NCI-H1436 treated with DMSO at 0.1 percent for 48 hours (cell line): ENCODE measurements around the gene EMP2.
"Not testable (repeated sequence)": the region's sequence is repeated elsewhere in the genome, so short reads cannot be mapped to it uniquely, and the experiment has no call there.

ENCODE experiments used
- DNase-seq: peaks from one replicate; lab custom pipeline; 2025; lab: John Stamatoyannopoulos, UW

EMP2 gene

GRCh38 chr16:10520869-10521578 lies 59.4 kb downstream of the EMP2 start:
- no peak for DNase-seq

DNA sequence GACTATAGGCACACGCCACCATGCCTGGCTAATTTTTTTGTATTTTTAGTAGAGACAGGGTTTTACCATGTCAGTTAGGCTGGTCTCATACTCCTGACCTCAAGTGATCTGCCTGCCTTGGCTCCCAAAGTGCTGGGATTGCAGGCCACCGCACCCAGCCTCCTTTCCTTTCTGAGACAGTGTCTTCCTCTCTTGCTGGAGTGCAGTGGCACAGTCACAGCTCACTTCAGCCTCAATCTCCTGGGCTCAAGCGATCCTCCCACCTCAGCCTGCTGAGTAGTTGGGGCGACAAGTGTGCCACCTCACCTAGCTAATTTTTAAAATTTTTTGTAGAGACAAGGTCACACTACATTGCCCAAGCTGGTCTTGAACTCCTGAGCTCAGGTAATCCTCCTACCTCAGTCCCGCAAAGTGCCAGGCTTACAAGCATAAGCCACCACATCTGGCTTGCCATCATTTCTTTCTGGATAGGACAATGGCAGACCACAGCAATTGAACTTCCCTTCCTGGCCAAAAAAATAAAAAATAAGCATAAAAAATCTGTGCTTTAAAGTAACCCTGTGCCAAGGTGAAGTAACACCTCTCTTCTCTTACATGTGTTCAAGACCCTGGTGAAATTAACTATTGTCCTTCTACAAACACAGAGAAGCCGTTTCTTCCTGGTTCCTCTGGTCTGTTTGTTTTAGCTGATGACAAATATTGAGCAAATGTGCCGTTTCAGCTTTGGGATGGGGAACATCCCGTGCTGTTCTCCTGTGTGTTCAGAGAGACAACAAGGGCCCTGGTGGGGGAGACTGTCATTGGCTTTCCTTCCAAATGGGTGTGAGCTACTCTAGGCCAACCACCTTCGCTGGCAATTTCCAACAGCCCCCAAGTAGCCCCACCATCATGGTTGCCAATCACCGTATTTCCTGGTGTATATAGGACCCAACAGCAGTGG lies 60.2 kb downstream of the EMP2 start:
- no peak for DNase-seq

- no peak for DNase-seq
These were observed 61.1 kb downstream of the EMP2 start for GRCh38 chr16:10519297-10519696.

GRCh38 chr16:10518479-10519041 lies 61.8 kb downstream of the EMP2 start:
- no peak for DNase-seq

GRCh38 chr16:10517868-10518267 lies 62.5 kb downstream of the EMP2 start:
- DNase-seq = no peak

DNA sequence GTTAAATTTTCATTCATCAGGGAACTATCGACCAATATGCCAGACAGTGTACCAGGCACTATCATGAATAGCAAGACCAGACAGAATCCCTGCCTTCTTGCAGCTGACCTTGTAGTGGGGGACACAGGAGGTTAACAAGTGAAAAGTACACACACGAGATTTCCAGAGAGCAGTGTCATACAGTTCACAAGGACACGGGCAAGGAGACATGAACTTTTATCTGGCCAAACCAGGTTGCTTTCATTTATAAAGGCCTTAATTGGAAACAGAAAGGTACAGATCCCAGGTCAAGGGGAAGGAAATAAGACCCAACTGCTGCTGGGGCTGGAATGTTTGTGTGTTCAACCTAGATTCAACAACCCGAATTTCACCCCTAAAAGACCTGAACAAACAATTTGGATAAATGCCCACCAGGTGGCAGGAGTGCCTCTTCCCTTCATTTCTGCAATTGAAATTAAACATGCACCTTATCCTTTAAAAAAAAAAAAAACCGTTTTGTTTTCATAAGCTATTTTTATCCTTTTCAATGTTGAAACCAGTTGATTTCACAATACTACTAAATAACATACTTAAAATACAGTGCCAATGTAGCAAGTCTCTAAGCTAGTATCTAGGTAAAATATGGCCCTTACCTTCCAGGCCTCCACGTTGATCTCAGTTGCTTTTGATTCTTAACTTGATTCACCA lies 65.9 kb downstream of the EMP2 start:
- DNase-seq = peak; percentile 7

DNA sequence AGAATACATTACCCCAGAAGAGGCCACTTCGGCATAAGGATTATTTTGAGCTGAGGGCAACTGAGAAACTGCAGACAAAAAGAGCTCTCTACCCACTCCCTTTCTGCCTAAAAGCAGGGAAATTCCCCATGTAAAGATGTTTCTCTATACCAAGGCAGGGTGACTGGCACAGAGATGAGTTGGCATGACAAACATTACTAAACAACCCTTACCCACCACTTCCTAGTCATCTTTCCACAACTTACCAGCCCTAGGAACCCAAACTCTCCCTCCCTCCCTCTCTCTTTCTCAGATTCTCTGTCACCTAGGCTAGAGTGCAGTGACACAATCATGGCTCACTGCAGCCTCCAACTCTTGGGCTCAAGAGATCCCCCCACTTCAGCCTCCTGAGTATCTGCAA lies 68.6 kb downstream of the EMP2 start:
- no peak for DNase-seq

GRCh38 chr16:10510279-10510678 lies 70.1 kb downstream of the EMP2 start:
- DNase-seq = no peak

GRCh38 chr16:10509534-10510025 lies 70.8 kb downstream of the EMP2 start:
- DNase-seq = peak; percentile 4

DNA sequence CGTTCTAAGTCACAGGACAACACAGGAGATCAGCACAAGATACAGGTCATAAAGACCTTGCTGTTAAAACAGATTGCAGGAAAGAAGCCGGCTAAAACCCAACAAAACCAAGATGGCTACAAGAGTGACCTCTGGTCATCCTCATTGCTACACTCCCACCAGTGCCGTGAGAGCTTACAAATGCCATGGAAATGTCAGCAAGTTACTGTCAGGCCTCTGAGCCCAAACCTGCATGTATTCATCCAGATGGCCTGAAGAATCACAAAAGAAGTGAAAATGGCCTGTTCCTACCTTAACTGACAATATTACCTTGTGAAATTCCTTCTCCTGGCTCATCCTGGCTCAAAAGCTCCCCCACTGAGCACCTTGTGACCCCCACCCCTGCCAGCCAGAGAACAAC lies 75.1 kb downstream of the EMP2 start:
- DNase-seq = not testable (repeated sequence)

DNA sequence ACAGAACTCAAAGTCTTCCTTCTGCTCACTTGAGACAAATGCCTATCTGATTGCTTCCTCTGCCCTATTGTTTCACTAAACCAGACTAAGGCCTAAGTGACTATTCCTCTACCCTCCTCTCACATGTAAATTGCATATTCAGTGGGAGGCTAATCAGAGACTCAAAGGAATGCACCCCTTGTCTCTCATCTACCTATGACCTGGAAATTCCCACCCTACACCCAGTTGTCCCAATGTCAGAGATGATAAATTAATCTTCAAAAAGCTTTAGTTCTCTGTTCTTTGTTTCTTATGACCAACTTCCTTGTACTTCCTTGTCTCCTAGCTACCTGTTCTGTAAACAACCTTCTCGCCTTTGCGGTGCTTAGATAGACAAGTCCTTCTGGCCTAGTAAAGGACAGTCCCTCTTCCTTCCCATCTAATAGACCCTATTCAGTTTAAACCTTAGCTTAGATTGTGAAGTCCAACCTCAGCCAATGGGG lies 76.0 kb downstream of the EMP2 start:
- no peak for DNase-seq

GRCh38 chr16:10502776-10503175 lies 77.6 kb downstream of the EMP2 start:
- DNase-seq = no peak

DNA sequence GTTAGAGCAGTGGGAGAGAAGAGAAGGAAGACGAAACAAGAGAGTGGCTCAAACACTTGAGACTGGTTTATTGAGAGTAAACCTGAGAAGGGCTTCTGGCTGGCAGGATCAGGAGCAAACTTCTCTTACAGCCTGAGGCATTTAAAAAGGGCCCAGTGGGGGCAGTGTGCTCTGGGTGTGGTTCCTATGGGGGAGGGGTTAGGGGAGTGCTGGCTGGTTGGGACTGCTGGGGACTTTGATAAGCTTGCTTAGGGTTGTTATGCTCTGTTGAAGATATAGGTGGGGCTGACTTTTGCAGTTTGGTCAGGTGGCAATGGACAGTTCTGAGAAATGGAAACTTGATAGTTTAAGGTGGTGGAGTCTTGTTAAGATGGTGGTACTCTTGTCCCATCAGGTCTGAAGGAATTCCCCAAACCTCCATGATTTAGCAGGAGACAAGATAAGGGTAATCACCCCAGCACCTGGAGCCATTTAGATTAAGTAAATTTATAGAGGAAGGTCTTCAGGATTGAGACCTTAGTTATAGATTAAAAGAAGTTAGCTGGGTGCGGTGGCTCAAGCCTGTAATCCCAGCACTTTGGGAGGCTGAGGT lies 79.3 kb downstream of the EMP2 start:
- no peak for DNase-seq

DNA sequence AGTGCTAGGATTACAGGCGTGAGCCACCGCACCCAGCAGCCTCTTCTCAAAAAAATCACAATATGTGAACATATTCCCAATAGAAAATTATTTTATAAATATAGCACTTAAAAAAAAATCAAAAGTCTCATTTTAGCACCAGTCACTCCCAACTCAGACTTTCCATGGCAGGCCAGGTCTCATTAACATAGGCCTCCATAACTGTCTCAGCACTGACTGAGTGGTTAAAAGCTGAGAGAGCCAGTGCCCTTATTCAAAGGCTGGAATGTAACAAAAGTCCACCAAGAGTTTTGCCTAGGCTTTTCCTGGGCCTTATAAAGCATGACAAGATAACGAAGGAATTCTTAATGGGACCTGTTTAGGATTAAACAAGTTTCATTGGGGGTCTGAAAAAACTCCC lies 79.8 kb downstream of the EMP2 start:
- DNase-seq = no peak

DNA sequence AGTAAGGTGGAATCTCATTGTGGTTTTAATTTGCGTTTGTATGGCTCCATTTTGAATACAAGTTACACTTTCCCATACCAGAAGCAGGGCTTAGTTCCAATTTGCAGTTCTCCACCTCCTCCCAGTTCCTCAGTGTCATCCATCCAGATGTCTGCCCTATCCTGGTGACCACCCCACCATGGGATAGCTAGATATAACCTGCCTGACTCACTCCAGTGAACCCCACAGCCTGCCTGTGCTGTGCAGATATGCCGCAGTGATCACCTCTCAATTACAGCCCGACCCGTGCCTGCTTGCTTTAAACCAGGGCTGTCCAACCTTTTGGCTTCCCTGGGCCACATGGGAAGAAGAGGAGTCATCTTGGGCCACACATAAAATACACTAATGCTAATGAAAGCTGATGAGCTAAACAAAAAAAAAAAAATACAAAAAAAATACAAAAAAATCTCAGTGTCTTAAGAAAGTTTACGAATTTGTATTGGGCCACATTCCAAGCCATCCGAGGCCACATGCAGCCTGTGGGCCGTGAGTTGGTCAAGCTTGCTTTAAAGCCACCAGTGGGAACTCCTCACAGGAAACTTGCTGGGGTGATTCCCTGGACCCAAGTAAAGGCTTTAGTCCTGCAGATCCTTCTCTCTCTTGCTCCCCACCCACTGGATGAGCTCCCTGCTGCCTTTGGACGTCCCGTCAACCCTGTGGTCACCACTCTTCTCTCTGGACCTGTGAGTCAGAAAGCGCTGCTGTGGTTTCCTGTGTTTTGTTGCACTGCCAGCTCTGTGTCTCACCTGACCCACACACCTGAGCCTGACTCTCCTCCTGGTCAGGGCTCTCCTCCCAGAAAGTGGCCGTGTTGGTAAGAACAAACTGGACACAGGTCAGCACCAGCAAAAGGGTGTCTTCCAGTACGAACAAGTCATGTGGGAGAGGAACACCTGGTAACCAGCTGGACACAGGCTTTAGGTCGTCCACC lies 83.0 kb downstream of the EMP2 start:
- DNase-seq = no peak

GRCh38 chr16:10495031-10495345 lies 85.4 kb downstream of the EMP2 start:
- no peak for DNase-seq

DNA sequence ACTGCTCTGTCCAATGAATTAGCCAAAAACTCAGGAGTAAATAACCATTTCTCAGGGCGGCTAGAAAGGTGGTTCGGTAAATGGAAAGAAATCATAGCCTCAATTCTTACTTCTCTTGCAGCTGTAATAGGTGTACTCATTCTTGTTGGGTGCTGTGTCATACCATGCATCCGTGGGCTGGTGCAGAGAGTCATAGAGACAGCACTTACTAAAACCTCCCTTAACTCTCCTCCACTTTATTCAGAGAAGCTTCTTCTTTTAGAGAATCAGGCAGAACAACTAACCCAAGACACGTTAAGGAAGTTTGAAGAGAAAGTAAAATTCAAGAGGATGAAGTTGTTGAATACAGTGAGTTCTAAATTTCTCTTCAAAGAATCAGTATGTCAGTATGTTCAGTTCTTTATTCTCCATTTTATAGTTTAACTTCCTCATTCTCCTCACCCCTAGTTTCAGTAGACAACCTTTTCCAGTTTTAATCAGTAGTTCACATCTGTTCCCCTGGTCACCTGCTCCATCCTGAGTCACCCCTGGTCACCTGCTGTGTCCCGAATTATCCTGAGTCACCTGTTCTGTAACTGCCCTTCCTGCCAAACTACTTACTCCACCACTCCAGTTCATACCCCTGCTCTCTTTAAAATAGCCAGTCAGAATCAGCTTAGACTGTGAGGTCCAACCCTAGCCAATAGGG lies 85.9 kb downstream of the EMP2 start:
- no peak for DNase-seq

- DNase-seq = no peak
These were observed 87.1 kb downstream of the EMP2 start for GRCh38 chr16:10493276-10493675.

DNA sequence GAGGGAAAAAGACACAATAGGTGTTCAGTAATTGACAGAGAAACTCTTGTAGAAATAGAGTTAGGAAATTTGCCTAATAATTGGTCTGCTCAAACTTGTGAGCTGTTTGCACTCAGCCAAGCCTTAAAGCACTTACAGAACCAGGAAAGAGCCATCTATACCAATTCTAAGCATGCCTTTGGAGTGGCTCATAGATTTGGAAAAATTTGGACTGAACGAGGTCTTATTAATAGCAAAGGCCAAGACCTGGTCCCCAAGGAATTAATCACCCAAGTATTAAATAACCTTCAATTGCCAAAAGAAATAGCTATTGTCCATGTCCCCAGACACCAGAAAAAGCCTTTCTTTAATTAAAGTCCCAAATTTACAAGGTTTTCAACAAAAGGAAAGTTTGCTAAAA lies 90.3 kb downstream of the EMP2 start:
- DNase-seq = no peak
